HUDEP-2 (cell line): ENCODE measurements around the gene SRGAP2B.
"Not testable (repeated sequence)": the region's sequence is repeated elsewhere in the genome, so short reads cannot be mapped to it uniquely, and the experiment has no call there.

Source experiments
- DNase-seq, 76 experiments: peaks; one replicate each; lab custom pipeline; 2025; ENCODE audit not compliant: unreplicated experiment in 76 of 76; lab: John Stamatoyannopoulos, UW

The SRGAP2B gene

GRCh38 chr1:145095284-145096057 is at the start of gene SRGAP2B, which contains the start of gene FAM72D:
TSS of gene SRGAP2B (minus strand) at chr1:145095328. CDS start at chr1:145092901, 2,427 bp downstream.
TSS of gene FAM72D (plus strand) at chr1:145095974. CDS start at chr1:145096848, 874 bp downstream.
- DNase-seq, result not testable (repeated sequence)

GRCh38 chr1:145144264-145144913 is 49.3 kb upstream of the SRGAP2B start:
- not testable (repeated sequence) for DNase-seq

GRCh38 chr1:145140549-145140948 is 45.4 kb upstream of the SRGAP2B start:
- not testable (repeated sequence) for DNase-seq

GRCh38 chr1:145134476-145134875 is 39.3 kb upstream of the SRGAP2B start:
- not testable (repeated sequence) for DNase-seq

GRCh38 chr1:145128697-145129469 is 33.8 kb upstream of the SRGAP2B start:
- not testable (repeated sequence) for DNase-seq

GRCh38 chr1:145127144-145127543 is 32.0 kb upstream of the SRGAP2B start:
- not testable (repeated sequence) for DNase-seq

- DNase-seq, result not testable (repeated sequence)
Observed at GRCh38 chr1:145125112-145125511, 30.0 kb upstream of the SRGAP2B start.

GRCh38 chr1:145123992-145124641 is 29.0 kb upstream of the SRGAP2B start:
- not testable (repeated sequence) for DNase-seq

GRCh38 chr1:145123062-145123395 is 27.9 kb upstream of the SRGAP2B start:
- not testable (repeated sequence) for DNase-seq

- DNase-seq, result not testable (repeated sequence)
Observed at GRCh38 chr1:145122344-145123061, 27.4 kb upstream of the SRGAP2B start.

GRCh38 chr1:145119842-145120241 is 24.7 kb upstream of the SRGAP2B start:
- not testable (repeated sequence) for DNase-seq

- DNase-seq, result not testable (repeated sequence)
Observed at GRCh38 chr1:145115587-145116493, 20.7 kb upstream of the SRGAP2B start.

- DNase-seq, result not testable (repeated sequence)
Observed at GRCh38 chr1:145114560-145115057, 19.5 kb upstream of the SRGAP2B start.

- not testable (repeated sequence) for DNase-seq
Observed at GRCh38 chr1:145112703-145113102, 17.6 kb upstream of the SRGAP2B start.

- not testable (repeated sequence) for DNase-seq
Observed at GRCh38 chr1:145111674-145112073, 16.5 kb upstream of the SRGAP2B start.

- DNase-seq, result not testable (repeated sequence)
Observed at GRCh38 chr1:145103294-145103693, 8.2 kb upstream of the SRGAP2B start.

- not testable (repeated sequence) for DNase-seq
Observed at GRCh38 chr1:145101725-145102124, 6.6 kb upstream of the SRGAP2B start.

GRCh38 chr1:145094655-145095211 is 395 bp downstream of the SRGAP2B start:
- DNase-seq, result not testable (repeated sequence)
